ENCODE data around the gene HCRTR1.

GRCh38 chr1:31647106-31647505 is 29.6 kb downstream of the HCRTR1 start:
- TF ChIP-seq ZBTB33 (IDR thresholded peaks at IDR 0.05; ENCODE audit: borderline replicate concordance, low read depth) (no peak), GABPA (IDR thresholded peaks at IDR 0.05; ENCODE audit: low read depth) (no peak), MAX (IDR thresholded peaks at IDR 0.05; ENCODE audit: low read depth) (no peak), CTCF (IDR thresholded peaks at IDR 0.05) (no peak), IRF3 (IDR thresholded peaks at IDR 0.05; ENCODE audit: low read depth, low read length) (no peak), SMC3 (IDR thresholded peaks at IDR 0.05; ENCODE audit: low read depth, low read length) (no peak), SIN3A (IDR thresholded peaks at IDR 0.05; ENCODE audit: borderline replicate concordance, low read depth, low read length) (no peak), JUND (IDR thresholded peaks at IDR 0.05) (no peak), RXRA (IDR thresholded peaks at IDR 0.05; ENCODE audit: borderline replicate concordance, low read depth) (no peak), TEAD4 (IDR thresholded peaks at IDR 0.05; ENCODE audit: borderline replicate concordance, insufficient read depth) (no peak), RAD21 (IDR thresholded peaks at IDR 0.05; ENCODE audit: low read length) (no peak), NRF1 (IDR thresholded peaks at IDR 0.05; ENCODE audit: low read depth, low read length) (no peak), RFX5 (IDR thresholded peaks at IDR 0.05; ENCODE audit: low read length) (no peak)
